Neuronal stem cell (in vitro differentiated cells): Measurements from ENCODE around the gene SH2D4B.
A peak's percentile ranks its signal among the peaks of the same experiment; 100 is the strongest.

Experiments used
- DNase-seq: peaks from one replicate; pipeline ENCODE4 v3.0.0-alpha.2; 2013; ENCODE audit warnings: low spot score
- H2AFZ ChIP-seq: one replicate; pipeline ENCODE4 v1.6.1; 2013; ENCODE audit warnings: mild to moderate bottlenecking, low read length, inconsistent platforms
- H2AK5ac ChIP-seq: 2 replicates; pipeline ENCODE4 v1.6.1; 2013; ENCODE audit warnings: low read depth, mild to moderate bottlenecking, inconsistent platforms, low read length, moderate library complexity, mixed read lengths
- H2BK120ac ChIP-seq: 2 replicates; pipeline ENCODE4 v1.6.1; 2013; ENCODE audit warnings: low read depth, mild to moderate bottlenecking, inconsistent platforms, low read length, moderate library complexity, mixed read lengths
- H2BK12ac ChIP-seq: one replicate; pipeline ENCODE4 v1.6.1; 2013; ENCODE audit warnings: low read length, inconsistent platforms
- H2BK15ac ChIP-seq: 2 replicates; pipeline ENCODE4 v1.6.1; 2013; ENCODE audit warnings: mild to moderate bottlenecking, low read length, inconsistent platforms, mixed read lengths
- H2BK5ac ChIP-seq: one replicate; pipeline ENCODE4 v1.6.1; 2013; ENCODE audit warnings: inconsistent platforms, mild to moderate bottlenecking, low read length, moderate library complexity
- H3K14ac ChIP-seq: one replicate; pipeline ENCODE4 v1.6.1; 2013; ENCODE audit warnings: low read length, inconsistent platforms
- H3K18ac ChIP-seq: 2 replicates; pipeline ENCODE4 v1.6.1; 2013; ENCODE audit warnings: low read length, inconsistent platforms
- H3K23ac ChIP-seq: 2 replicates; pipeline ENCODE4 v1.6.1; 2013; ENCODE audit warnings: low read depth, mild to moderate bottlenecking, mixed read lengths, low read length, inconsistent platforms; ENCODE audit not compliant: poor library complexity
- H3K27ac ChIP-seq: replicated peaks from 3 replicates; pipeline ENCODE4 v1.5.1; 2013; ENCODE audit warnings: low read length, inconsistent platforms
- H3K27me3 ChIP-seq, 3 experiments: 2 replicates each; pipeline ENCODE4 v1.6.1; 2013; ENCODE audit warnings: low read length in 3 of 3, mild to moderate bottlenecking in 2 of 3, inconsistent platforms in 1 of 3, low read depth in 1 of 3, mixed read lengths in 1 of 3, moderate library complexity in 1 of 3; ENCODE audit not compliant: control insufficient read depth in 3 of 3, insufficient read depth in 3 of 3
- H3K36me3 ChIP-seq, 2 donors: replicated peaks in 1 of 2; 2 replicates each; pipeline ENCODE4 v1.6.1; 2013; ENCODE audit warnings: low read length in 2 of 2; ENCODE audit not compliant: control insufficient read depth in 2 of 2, insufficient read depth in 2 of 2
- H3K4ac ChIP-seq: 2 replicates; pipeline ENCODE4 v1.6.1; 2013; ENCODE audit warnings: inconsistent platforms, mild to moderate bottlenecking, low read length, moderate library complexity
- H3K4me1 ChIP-seq, 2 donors: 1 replicate in 1 of 2; 2 replicates in 1 of 2; pipeline ENCODE4 v1.6.1; 2013; ENCODE audit warnings: low read length in 2 of 2, low read depth in 1 of 2; ENCODE audit not compliant: control insufficient read depth in 2 of 2, insufficient read depth in 1 of 2
- H3K4me2 ChIP-seq: one replicate; pipeline ENCODE4 v1.6.1; 2013; ENCODE audit warnings: mild to moderate bottlenecking, low read length, inconsistent platforms; ENCODE audit not compliant: insufficient read depth, poor library complexity, severe bottlenecking
- H3K4me3 ChIP-seq, 2 donors: 2 replicates each; pipeline ENCODE4 v1.5.1; 2013; ENCODE audit warnings: low read length in 2 of 2, mild to moderate bottlenecking in 2 of 2, inconsistent platforms in 1 of 2, moderate library complexity in 1 of 2
- H3K79me1 ChIP-seq: one replicate; pipeline ENCODE4 v1.6.1; 2013; ENCODE audit warnings: low read depth, mild to moderate bottlenecking, inconsistent platforms, low read length, moderate library complexity
- H3K9ac ChIP-seq: one replicate; pipeline ENCODE4 v1.6.1; 2013; ENCODE audit warnings: mild to moderate bottlenecking, low read depth, low read length, inconsistent platforms; ENCODE audit not compliant: poor library complexity
- H3K9me3 ChIP-seq, 2 donors: replicated peaks in 1 of 2; 2 replicates each; pipeline versions ENCODE3 to v1.6.1; 2013; ENCODE audit warnings: low read length in 2 of 2, mild to moderate bottlenecking in 2 of 2, inconsistent platforms in 1 of 2, low read depth in 1 of 2, mixed read lengths in 1 of 2, moderate library complexity in 1 of 2; ENCODE audit not compliant: control insufficient read depth in 2 of 2, insufficient read depth in 1 of 2
- H4K8ac ChIP-seq: one replicate; pipeline ENCODE4 v1.6.1; 2013; ENCODE audit warnings: low read depth, mild to moderate bottlenecking, inconsistent platforms, low read length, moderate library complexity
- H4K91ac ChIP-seq: one replicate; pipeline ENCODE4 v1.6.1; 2013; ENCODE audit warnings: low read length, low read depth, mild to moderate bottlenecking, inconsistent platforms; ENCODE audit not compliant: poor library complexity
- WGBS, 2 donors: extraction: QIAGEN DNeasy Blood & Tissue Kit; methylation state at CpG; one replicate each; pipeline ENCODE4 v1.1.7; 2013; ENCODE audit warnings: missing lambda C conversion rate in 2 of 2, mixed read lengths in 1 of 2; ENCODE audit not compliant: insufficient read length in 2 of 2, insufficient replicate concordance in 1 of 2; ENCODE audit errors: extremely low coverage in 2 of 2; 5-methylcytosine and 5-hydroxymethylcytosine counted together

The SH2D4B gene

GRCh38 chr10:80684259-80684658 is 146.6 kb downstream of the SH2D4B start:
- Histone ChIP-seq H3K36me3 (no peaks in the 10 kb centered on the region), H3K79me1 (no peaks in the 10 kb centered on the region), H3K18ac (no peak overlapping the region), H2BK120ac (no peak overlapping the region), H3K4me3 (no peak overlapping the region), H3K14ac (no peak overlapping the region), H3K4me1 (peaks cover 0 to 6% of the 10 kb centered on the region in 2 donors), H4K91ac (no peak overlapping the region), H4K8ac (no peak overlapping the region), H2BK15ac (no peak overlapping the region), H2BK5ac (no peak overlapping the region), H2AK5ac (no peak overlapping the region), H3K27ac (no peak overlapping the region), H3K27me3 (no peaks in the 10 kb centered on the region), H3K4ac (no peak overlapping the region), H2BK12ac (no peak overlapping the region), H3K4me2 (no peak overlapping the region), H3K9me3 (no peaks in the 10 kb centered on the region), H2AFZ (peak overlapping the region; percentile 0), H3K9ac (no peak overlapping the region), H3K23ac (no peak overlapping the region)
- DNase-seq: no peak
- WGBS, 2 donors: no CpG with 5 or more reads among the region's 1 CpG

- Histone ChIP-seq H3K79me1 (no peaks in the 10 kb centered on the region), H4K91ac (no peak overlapping the region), H2AK5ac (no peak overlapping the region), H2BK12ac (no peak overlapping the region), H2AFZ (no peak overlapping the region), H3K14ac (no peak overlapping the region), H3K4me2 (no peak overlapping the region), H2BK15ac (no peak overlapping the region), H3K23ac (no peak overlapping the region), H3K4me1 (peaks cover 0 to 6% of the 10 kb centered on the region in 2 donors), H3K18ac (no peak overlapping the region), H2BK5ac (no peak overlapping the region), H4K8ac (no peak overlapping the region), H3K9me3 (no peaks in the 10 kb centered on the region), H3K27me3 (no peaks in the 10 kb centered on the region), H3K36me3 (no peaks in the 10 kb centered on the region), H3K4ac (no peak overlapping the region), H3K4me3 (no peak overlapping the region), H3K27ac (no peak overlapping the region), H2BK120ac (no peak overlapping the region), H3K9ac (no peak overlapping the region)
- DNase-seq: no peak
- WGBS, 2 donors: no CpG with 5 or more reads among the region's 4 CpGs
Observed at GRCh38 chr10:80685355-80685754, 147.7 kb downstream of the SH2D4B start.

DNA sequence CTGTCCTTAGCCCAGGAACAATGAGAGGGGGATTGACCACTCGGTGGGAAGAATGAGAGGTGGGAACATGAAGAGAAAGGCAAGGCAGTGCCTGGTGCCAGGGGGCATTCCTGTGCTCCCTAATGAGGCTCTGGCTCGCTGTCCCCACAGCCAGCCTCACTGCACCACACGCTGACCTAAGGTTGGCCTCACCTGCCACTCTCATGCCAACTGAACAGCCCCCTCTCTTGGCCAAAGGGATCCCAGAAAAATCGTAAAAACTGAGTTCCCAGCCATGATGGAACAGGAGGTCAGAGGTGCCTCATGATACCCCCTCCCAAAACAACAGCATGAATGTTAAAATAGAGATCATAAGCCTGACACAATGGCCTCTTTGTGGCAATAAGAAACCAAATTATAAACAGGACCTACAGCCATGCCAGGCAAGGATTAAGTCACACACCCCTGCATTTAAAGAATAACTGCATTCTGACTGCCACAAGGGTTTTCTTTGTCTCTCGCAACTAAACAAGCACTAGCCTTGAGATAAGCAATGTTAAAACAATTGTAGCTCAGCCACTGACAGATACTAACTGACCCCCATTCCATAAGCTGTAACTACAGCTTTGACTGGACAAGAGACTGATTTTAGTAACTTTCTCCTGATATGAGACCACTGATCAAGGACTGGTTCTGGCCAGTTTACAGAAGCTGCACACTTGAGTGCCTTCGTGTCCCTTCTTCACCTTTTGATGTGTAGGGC is 149.2 kb downstream of the SH2D4B start:
- Histone ChIP-seq H2BK15ac (no peak overlapping the region), H4K8ac (no peak overlapping the region), H3K4ac (no peak overlapping the region), H2AFZ (no peak overlapping the region), H3K9me3 (no peaks in the 10 kb centered on the region), H4K91ac (no peak overlapping the region), H2AK5ac (no peak overlapping the region), H3K27ac (no peak overlapping the region), H3K79me1 (no peaks in the 10 kb centered on the region), H3K4me1 (peaks cover 0 to 6% of the 10 kb centered on the region in 2 donors), H3K23ac (no peak overlapping the region), H2BK5ac (no peak overlapping the region), H3K4me2 (no peak overlapping the region), H3K9ac (no peak overlapping the region), H3K18ac (no peak overlapping the region), H2BK12ac (no peak overlapping the region), H3K36me3 (no peaks in the 10 kb centered on the region), H3K4me3 (no peak overlapping the region), H3K27me3 (peaks cover 0 to under 1% (median 0%) of the 10 kb centered on the region in 3 experiments), H3K14ac (no peak overlapping the region), H2BK120ac (no peak overlapping the region)
- WGBS, 2 donors: no CpG with 5 or more reads among the region's 6 CpGs
- no peak for DNase-seq

- no peak overlapping the region for H4K8ac ChIP-seq
- H3K9ac ChIP-seq: no peak overlapping the region
- H3K27ac ChIP-seq: no peak overlapping the region
- no peak overlapping the region for H2AK5ac ChIP-seq
- H2BK12ac ChIP-seq: no peak overlapping the region
- H2BK15ac ChIP-seq: no peak overlapping the region
- no peaks in the 10 kb centered on the region for H3K9me3 ChIP-seq
- H2AFZ ChIP-seq: no peak overlapping the region
- no peak overlapping the region for H3K4ac ChIP-seq
- no peak overlapping the region for H3K23ac ChIP-seq
- H3K36me3 ChIP-seq: no peaks in the 10 kb centered on the region
- no peak overlapping the region for H2BK120ac ChIP-seq
- WGBS, 2 donors: no CpG with 5 or more reads among the region's 1 CpG
- no peak overlapping the region for H4K91ac ChIP-seq
- H3K4me3 ChIP-seq: no peak overlapping the region
- no peak overlapping the region for H3K4me2 ChIP-seq
- no peak for DNase-seq
- H3K18ac ChIP-seq: no peak overlapping the region
- peaks cover 0 to 6% of the 10 kb centered on the region in 2 donors for H3K4me1 ChIP-seq
- no peak overlapping the region for H2BK5ac ChIP-seq
- H3K14ac ChIP-seq: no peak overlapping the region
- no peaks in the 10 kb centered on the region for H3K79me1 ChIP-seq
- H3K27me3 ChIP-seq: peaks cover 0 to 4% (median 0%) of the 10 kb centered on the region in 3 experiments
Observed at GRCh38 chr10:80687476-80687789, 149.7 kb downstream of the SH2D4B start.
